ENCODE results near the gene ABCA9.

DNA sequence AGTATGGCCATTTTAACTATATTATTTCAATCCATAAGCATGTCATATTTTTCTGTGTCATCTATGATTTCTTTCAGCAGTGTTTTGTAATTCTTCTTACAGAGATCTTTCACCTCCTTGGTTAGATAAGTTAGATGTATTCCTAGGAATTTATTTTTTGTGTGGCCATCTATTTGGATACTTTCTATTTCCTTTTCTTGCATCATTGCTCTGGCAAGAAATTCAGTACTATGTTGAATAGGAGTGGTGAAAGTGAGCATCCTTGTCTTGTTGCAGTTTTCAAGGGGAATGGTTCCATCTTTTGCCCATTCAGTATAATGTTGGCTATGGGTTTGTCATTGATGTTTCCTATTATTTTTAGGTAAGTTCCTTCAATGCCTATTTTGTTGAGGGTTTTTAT is 15.1 kb upstream of the ABCA9 start:
- TF ChIP-seq, protein P1, sequence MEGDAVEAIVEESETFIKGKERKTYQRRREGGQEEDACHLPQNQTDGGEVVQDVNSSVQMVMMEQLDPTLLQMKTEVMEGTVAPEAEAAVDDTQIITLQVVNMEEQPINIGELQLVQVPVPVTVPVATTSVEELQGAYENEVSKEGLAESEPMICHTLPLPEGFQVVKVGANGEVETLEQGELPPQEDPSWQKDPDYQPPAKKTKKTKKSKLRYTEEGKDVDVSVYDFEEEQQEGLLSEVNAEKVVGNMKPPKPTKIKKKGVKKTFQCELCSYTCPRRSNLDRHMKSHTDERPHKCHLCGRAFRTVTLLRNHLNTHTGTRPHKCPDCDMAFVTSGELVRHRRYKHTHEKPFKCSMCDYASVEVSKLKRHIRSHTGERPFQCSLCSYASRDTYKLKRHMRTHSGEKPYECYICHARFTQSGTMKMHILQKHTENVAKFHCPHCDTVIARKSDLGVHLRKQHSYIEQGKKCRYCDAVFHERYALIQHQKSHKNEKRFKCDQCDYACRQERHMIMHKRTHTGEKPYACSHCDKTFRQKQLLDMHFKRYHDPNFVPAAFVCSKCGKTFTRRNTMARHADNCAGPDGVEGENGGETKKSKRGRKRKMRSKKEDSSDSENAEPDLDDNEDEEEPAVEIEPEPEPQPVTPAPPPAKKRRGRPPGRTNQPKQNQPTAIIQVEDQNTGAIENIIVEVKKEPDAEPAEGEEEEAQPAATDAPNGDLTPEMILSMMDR (IDR thresholded peaks at IDR 0.05; ENCODE audit: low read depth, low read length), result no peak
- no peak for TF ChIP-seq EZH2phosphoT487 (IDR thresholded peaks at IDR 0.05; ENCODE audit: low read depth)

Data from OCI-LY3 (cell line).